ENCODE data around the gene SRD5A1.

Gene SRD5A1

DNA sequence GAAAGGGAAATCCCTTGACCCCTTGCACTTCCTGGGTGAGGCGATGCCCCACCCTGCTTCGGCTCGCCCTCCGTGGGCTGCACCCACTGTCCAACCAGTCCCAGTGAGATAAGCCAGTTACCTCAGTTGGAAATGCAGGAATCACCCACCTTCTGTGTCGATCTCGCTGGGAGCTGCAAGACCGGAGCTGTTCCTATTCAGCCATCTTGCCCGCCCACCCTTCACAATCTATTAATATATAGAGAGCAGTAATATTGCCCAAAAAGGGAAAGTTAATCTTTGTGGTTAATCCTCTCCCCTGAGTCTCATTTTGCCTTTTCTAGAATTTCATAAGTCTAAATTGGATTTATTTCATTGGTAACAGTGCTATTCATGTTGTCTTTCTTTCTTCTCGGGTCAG lies 16.4 kb downstream of the SRD5A1 start:
- ChIA-PET POLR2A (interaction anchor here (0.5 kb wide), 1 partner anchor 13 kb away, joined by 3 read pairs; no protein-coding TSS in a partner anchor), CTCF (no interaction called here)
- H3K4me3 ChIP-seq (ENCODE audit: low read depth, low read length) = no peak overlapping the region
- DNase-seq (ENCODE audit: low read depth, low spot score) = no peak
- TF ChIP-seq CTCF (IDR thresholded peaks at IDR 0.05; ENCODE audit: insufficient read depth, low read length, missing control alignments) = no peak

DNA sequence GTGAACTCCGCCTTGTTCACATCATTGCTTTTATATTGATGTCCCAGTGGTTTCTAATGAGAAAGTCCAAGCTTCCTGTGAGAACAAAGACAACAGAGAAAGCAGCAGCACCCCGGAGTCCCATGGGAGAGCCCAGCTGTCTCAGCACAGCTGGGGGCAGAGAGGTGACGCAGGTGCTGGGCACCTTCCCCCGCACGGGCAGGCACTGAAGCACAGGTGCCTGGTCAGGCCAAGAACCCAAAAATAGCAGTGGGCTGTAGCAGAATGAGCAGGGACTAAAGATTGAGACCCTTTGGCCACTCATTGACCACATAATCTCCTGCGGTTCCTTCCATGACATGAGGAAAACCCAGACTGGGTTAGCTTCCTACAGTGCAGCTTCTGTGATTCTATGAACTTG lies 18.8 kb downstream of the SRD5A1 start:
- CTCF ChIA-PET = no interaction called here
- no peak for TF ChIP-seq CTCF (IDR thresholded peaks at IDR 0.05; ENCODE audit: insufficient read depth, low read length, missing control alignments)
- no peak overlapping the region for H3K4me3 ChIP-seq (ENCODE audit: low read depth, low read length)
- POLR2A ChIA-PET = no interaction called here
- no peak for DNase-seq (ENCODE audit: low read depth, low spot score)

- ChIA-PET POLR2A (no interaction called here), CTCF (no interaction called here)
- TF ChIP-seq CTCF (IDR thresholded peaks at IDR 0.05; ENCODE audit: insufficient read depth, low read length, missing control alignments) = no peak
- no peak overlapping the region for H3K4me3 ChIP-seq (ENCODE audit: low read depth, low read length)
- no peak for DNase-seq (ENCODE audit: low read depth, low spot score)
Measured at GRCh38 chr5:6655432-6655831, 22.2 kb downstream of the SRD5A1 start.

DNA sequence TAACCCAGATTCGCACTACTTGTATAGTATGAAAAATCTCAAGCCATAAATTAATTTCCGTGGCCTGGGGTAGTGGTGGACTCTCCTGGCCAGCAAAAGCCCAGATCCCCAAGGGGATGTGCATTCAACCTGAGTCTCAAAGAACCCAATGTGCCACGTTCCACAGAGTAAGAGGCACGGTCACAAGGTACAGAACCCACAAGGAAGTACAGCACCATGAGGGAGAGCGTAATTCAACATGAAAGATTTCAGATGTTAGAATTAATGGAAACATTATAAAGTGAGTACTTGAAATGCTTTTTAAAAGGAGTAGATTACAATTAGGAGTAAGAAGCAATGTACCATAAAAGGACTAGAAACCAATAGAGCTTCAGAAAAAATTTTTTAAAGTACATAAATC lies 23.4 kb downstream of the SRD5A1 start:
- DNase-seq (ENCODE audit: low read depth, low spot score) = no peak
- POLR2A ChIA-PET = no interaction called here
- no peak overlapping the region for H3K4me3 ChIP-seq (ENCODE audit: low read depth, low read length)
- TF ChIP-seq CTCF (IDR thresholded peaks at IDR 0.05; ENCODE audit: insufficient read depth, low read length, missing control alignments) = no peak
- CTCF ChIA-PET = no interaction called here

DNA sequence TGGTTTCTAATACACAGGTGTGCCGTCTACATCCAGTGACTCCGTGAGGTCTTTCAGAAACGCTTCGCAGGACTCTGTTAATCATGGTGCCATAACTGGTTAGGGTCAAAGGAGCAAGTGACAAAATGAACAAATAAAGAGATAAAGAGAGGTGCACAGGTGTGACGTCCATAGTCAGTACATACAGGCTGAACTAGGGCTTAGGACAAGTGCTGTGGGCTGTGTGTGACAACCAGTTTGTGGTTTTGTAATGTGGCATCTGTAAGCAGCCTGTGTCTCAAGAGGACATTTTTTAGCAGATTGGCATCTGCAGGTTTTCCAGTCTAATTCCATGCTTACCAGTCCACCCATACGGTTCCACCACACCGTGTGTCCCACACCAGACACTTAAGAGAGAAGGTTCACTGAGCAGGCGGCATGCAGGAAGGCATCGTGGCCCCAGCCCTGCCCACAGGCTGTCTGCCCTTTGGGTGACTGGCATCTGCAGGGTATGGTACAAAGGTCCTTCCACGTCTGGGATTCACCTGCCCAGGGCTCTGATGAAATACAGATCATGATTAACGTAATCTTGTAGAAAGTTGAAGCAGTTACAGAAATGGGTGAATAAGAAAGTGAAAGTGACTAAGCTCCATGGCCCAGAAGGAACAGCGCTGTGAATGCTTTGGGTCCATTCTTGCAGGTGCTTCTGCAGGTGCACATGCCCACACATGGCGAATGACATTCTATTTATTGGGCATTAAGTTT lies 26.9 kb downstream of the SRD5A1 start:
- ChIA-PET CTCF (no interaction called here), POLR2A (no interaction called here)
- H3K4me3 ChIP-seq (ENCODE audit: low read depth, low read length) = no peak overlapping the region
- TF ChIP-seq CTCF (IDR thresholded peaks at IDR 0.05; ENCODE audit: insufficient read depth, low read length, missing control alignments) = no peak
- no peak for DNase-seq (ENCODE audit: low read depth, low spot score)

DNA sequence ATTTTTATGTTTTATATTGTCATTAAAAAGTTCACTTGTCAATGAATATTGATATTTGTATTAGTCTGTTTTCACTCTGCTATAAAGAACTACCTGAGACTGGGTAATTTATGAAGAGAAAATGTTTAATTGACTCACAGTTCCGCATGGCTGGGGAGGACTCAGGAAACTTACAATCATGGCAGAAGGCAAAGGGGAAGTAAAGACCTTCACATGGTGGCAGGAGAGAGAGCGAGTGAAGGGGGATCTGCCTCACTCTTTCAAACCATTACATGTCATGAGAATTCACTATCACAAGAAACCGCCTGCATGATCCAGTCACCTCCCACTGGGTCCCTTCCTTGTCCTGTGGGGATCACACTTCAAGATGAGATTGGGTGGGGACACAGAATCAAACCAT lies 27.4 kb downstream of the SRD5A1 start:
- no peak overlapping the region for H3K4me3 ChIP-seq (ENCODE audit: low read depth, low read length)
- DNase-seq (ENCODE audit: low read depth, low spot score) = no peak
- CTCF ChIA-PET = no interaction called here
- POLR2A ChIA-PET = no interaction called here
- TF ChIP-seq CTCF (IDR thresholded peaks at IDR 0.05; ENCODE audit: insufficient read depth, low read length, missing control alignments) = no peak
